ENCODE data around the gene PPP2R2C.

GRCh38 chr4:6445403-6446129, 26.8 kb downstream of the PPP2R2C start:
- TF ChIP-seq PKNOX1 (IDR thresholded peaks at IDR 0.05), result no peak
- TF ChIP-seq NFRKB (IDR thresholded peaks at IDR 0.05), result no peak
- no peak for TF ChIP-seq ZNF384 (IDR thresholded peaks at IDR 0.05)
- TF ChIP-seq FOXM1 (IDR thresholded peaks at IDR 0.05; ENCODE audit: borderline replicate concordance), result no peak
- TF ChIP-seq BHLHE40 (IDR thresholded peaks at IDR 0.05; ENCODE audit: borderline replicate concordance), result no peak

All from HEK293T (cell line).